K562 (cell line): ENCODE results near the gene ALG12.

ENCODE experiments used
- YY1 ChIP-seq, 3 experiments: IDR thresholded peaks; 2 replicates each; pipeline ENCODE4 v1.6.1; 2011; ENCODE audit warnings: low read length in 2 of 3, mild to moderate bottlenecking in 2 of 3, moderate library complexity in 2 of 3, borderline replicate concordance in 1 of 3, control low read depth in 1 of 3, low read depth in 1 of 3; ENCODE audit not compliant: insufficient read depth in 3 of 3, insufficient replicate concordance in 2 of 3, control insufficient read depth in 1 of 3, insufficient read length in 1 of 3; ENCODE audit errors: extremely low read depth in 1 of 3
- TF ChIP-seq, protein P1 (sequence below), 3 experiments: IDR thresholded peaks in 2 of 3; conservative IDR thresholded peaks in 1 of 3; 2 replicates each; pipeline ENCODE4 v1.5.1; 2011 to 2012; ENCODE audit warnings: low read length in 3 of 3, mild to moderate bottlenecking in 3 of 3, control low read depth in 2 of 3, improper control_type of control experiment in 1 of 3, inconsistent platforms in 1 of 3, low read depth in 1 of 3, mixed read lengths in 1 of 3, moderate library complexity in 1 of 3; ENCODE audit not compliant: insufficient read depth in 2 of 3

DNA sequence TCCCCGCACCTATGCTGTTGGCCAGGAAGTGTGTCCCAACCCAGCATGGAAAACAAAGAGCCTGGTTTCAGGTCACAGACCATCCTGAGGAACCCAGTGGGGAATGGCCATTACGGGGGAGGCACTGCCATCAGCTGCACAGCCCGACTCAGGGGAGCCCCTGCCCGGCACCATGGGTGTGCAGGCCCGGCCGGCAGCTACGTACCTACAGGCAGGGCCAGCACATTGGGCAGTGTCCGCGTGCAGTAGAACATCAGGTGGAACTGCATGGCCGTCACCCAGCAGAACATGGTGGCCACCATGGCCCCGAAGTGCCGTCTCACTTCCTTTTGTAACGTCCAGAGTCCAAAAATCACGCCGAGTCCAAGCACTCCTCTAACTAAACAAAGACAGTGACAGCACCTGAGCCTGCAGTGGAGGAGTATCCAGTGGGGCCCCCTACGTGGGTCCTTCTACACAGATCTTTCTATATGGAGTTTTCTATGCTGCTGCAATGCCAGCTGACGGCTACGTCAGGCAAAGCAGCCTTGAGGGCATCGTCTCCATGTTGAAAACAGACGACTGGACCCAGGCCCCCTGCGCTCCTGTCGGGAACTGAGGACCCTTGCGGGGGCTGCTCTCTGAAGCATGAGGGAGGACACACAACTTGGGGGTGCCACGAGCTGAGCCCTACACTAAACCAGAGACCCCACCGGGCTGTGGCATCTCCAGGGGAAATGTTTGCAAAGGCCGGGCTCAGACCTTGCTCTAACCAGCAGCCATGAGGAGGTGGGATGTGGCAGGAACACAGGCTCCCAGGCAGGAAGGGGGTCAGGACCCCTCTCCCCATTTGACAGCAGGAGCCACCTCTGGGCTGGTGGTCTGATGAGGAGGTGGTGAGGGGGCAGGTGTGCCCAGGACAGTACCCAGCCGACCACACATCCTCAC lies 7.7 kb downstream of the ALG12 start:
- TF ChIP-seq, protein P1, sequence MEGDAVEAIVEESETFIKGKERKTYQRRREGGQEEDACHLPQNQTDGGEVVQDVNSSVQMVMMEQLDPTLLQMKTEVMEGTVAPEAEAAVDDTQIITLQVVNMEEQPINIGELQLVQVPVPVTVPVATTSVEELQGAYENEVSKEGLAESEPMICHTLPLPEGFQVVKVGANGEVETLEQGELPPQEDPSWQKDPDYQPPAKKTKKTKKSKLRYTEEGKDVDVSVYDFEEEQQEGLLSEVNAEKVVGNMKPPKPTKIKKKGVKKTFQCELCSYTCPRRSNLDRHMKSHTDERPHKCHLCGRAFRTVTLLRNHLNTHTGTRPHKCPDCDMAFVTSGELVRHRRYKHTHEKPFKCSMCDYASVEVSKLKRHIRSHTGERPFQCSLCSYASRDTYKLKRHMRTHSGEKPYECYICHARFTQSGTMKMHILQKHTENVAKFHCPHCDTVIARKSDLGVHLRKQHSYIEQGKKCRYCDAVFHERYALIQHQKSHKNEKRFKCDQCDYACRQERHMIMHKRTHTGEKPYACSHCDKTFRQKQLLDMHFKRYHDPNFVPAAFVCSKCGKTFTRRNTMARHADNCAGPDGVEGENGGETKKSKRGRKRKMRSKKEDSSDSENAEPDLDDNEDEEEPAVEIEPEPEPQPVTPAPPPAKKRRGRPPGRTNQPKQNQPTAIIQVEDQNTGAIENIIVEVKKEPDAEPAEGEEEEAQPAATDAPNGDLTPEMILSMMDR (IDR thresholded peaks at IDR 0.05 in 2 of 3, conservative IDR thresholded peaks at IDR 0.05 in 1 of 3; ENCODE audit: insufficient read depth in 2 of 3, low read depth in 1 of 3, low read length in 3 of 3): no peak
- no peak for TF ChIP-seq YY1 (IDR thresholded peaks at IDR 0.05; ENCODE audit: borderline replicate concordance in 1 of 3, control insufficient read depth in 1 of 3, extremely low read depth in 1 of 3, insufficient read depth in 3 of 3, insufficient read length in 1 of 3, insufficient replicate concordance in 2 of 3, low read depth in 1 of 3, low read length in 2 of 3)
